Ectodermal cell (in vitro differentiated cells): ENCODE measurements around the gene STARD8.
A peak's percentile ranks its signal among the peaks of the same experiment; 100 is the strongest.
"Not testable (repeated sequence)": the region's sequence is repeated elsewhere in the genome, so short reads cannot be mapped to it uniquely, and the experiment has no call there.

Experiments
- H3K27ac ChIP-seq: 2 replicates; pipeline ENCODE4 v1.7.0; 2013; ENCODE audit warnings: mild to moderate bottlenecking, low read depth, low read length; ENCODE audit not compliant: insufficient read depth, poor library complexity, severe bottlenecking
- H3K27me3 ChIP-seq: 2 replicates; pipeline ENCODE4 v1.7.0; 2013; ENCODE audit warnings: mild to moderate bottlenecking, low read length; ENCODE audit not compliant: insufficient read depth, control insufficient read depth, poor library complexity, severe bottlenecking
- H3K36me3 ChIP-seq: one replicate; pipeline ENCODE4 v1.7.0; 2013; ENCODE audit warnings: low read length; ENCODE audit not compliant: control insufficient read depth, insufficient read depth
- H3K4me1 ChIP-seq: one replicate; pipeline ENCODE4 v1.7.0; 2013; ENCODE audit warnings: low read length; ENCODE audit not compliant: control insufficient read depth, insufficient read depth
- H3K4me3 ChIP-seq: 2 replicates; pipeline ENCODE4 v1.7.0; 2013; ENCODE audit warnings: low read depth, low read length, control low read depth; ENCODE audit not compliant: insufficient read depth
- H3K9me3 ChIP-seq: 2 replicates; pipeline ENCODE4 v1.7.0; 2013; ENCODE audit warnings: mild to moderate bottlenecking, low read length, moderate library complexity; ENCODE audit not compliant: control insufficient read depth
- WGBS, 2 experiments: methylation state at CpG; one replicate each; pipeline ENCODE4 v1.1.7; 2013; ENCODE audit warnings: missing lambda C conversion rate in 2 of 2; 5-methylcytosine and 5-hydroxymethylcytosine counted together

Gene STARD8

GRCh38 chrX:68688931-68689330 lies 41.5 kb downstream of the STARD8 start:
- not testable (repeated sequence) for H3K4me3 ChIP-seq, H3K27ac ChIP-seq, H3K4me1 ChIP-seq, H3K36me3 ChIP-seq, H3K9me3 ChIP-seq, H3K27me3 ChIP-seq
- 96 to 100% methylated on average over 1 to 3 of the region's 8 CpGs for WGBS, 2 experiments

GRCh38 chrX:68690936-68691501 lies 43.6 kb downstream of the STARD8 start:
- Histone ChIP-seq H3K36me3 (no peaks in the 10 kb centered on the region), H3K4me3 (no peak overlapping the region), H3K27me3 (peaks cover 13% of the 10 kb centered on the region), H3K4me1 (peaks cover 6% of the 10 kb centered on the region), H3K9me3 (no peaks in the 10 kb centered on the region), H3K27ac (no peak overlapping the region)
- WGBS, 2 experiments = 89 to 95% methylated on average over 4 of the region's 4 CpGs

- no peak overlapping the region for H3K4me3 ChIP-seq
- 94 to 95% methylated on average over 2 of the region's 2 CpGs for WGBS, 2 experiments
- no peaks in the 10 kb centered on the region for H3K9me3 ChIP-seq
- H3K4me1 ChIP-seq = peaks cover 6% of the 10 kb centered on the region
- H3K27ac ChIP-seq = no peak overlapping the region
- no peaks in the 10 kb centered on the region for H3K36me3 ChIP-seq
- H3K27me3 ChIP-seq = peaks cover 13% of the 10 kb centered on the region
Observed at GRCh38 chrX:68691921-68692320, 44.5 kb downstream of the STARD8 start.

GRCh38 chrX:68692651-68693050 lies 45.2 kb downstream of the STARD8 start:
- H3K27me3 ChIP-seq = peaks cover 13% of the 10 kb centered on the region
- WGBS, 2 experiments = 89 to 100% methylated on average over 1 of the region's 1 CpG

GRCh38 chrX:68693481-68694434 lies 46.3 kb downstream of the STARD8 start:
- Histone ChIP-seq H3K4me1 (peaks cover 6% of the 10 kb centered on the region), H3K4me3 (peak overlapping the region; percentile 43), H3K36me3 (no peaks in the 10 kb centered on the region), H3K27ac (no peak overlapping the region), H3K9me3 (no peaks in the 10 kb centered on the region), H3K27me3 (peaks cover 13% of the 10 kb centered on the region)
- 3% methylated on average over 81 of the region's 81 CpGs for WGBS, 2 experiments

More at GRCh38 chrX:68692651-68693050, 45.2 kb downstream of the STARD8 start:
- no peak overlapping the region for H3K4me3 ChIP-seq
- H3K27ac ChIP-seq = no peak overlapping the region
- H3K9me3 ChIP-seq = no peaks in the 10 kb centered on the region
- no peaks in the 10 kb centered on the region for H3K36me3 ChIP-seq
- H3K4me1 ChIP-seq = peaks cover 6% of the 10 kb centered on the region

- H3K27ac ChIP-seq = no peak overlapping the region
- peaks cover 13% of the 10 kb centered on the region for H3K27me3 ChIP-seq
- peaks cover 6% of the 10 kb centered on the region for H3K4me1 ChIP-seq
- H3K9me3 ChIP-seq = no peaks in the 10 kb centered on the region
- no peaks in the 10 kb centered on the region for H3K36me3 ChIP-seq
- 52 to 66% methylated on average over 15 to 16 of the region's 17 CpGs for WGBS, 2 experiments
- no peak overlapping the region for H3K4me3 ChIP-seq
Observed at GRCh38 chrX:68694435-68695205, 47.2 kb downstream of the STARD8 start.

GRCh38 chrX:68695206-68695845 lies 47.9 kb downstream of the STARD8 start:
- H3K4me3 ChIP-seq = no peak overlapping the region
- H3K9me3 ChIP-seq = no peaks in the 10 kb centered on the region
- 44 to 72% methylated on average over 3 to 5 of the region's 5 CpGs for WGBS, 2 experiments
- H3K27me3 ChIP-seq = peaks cover 13% of the 10 kb centered on the region
- no peaks in the 10 kb centered on the region for H3K36me3 ChIP-seq
- peaks cover 6% of the 10 kb centered on the region for H3K4me1 ChIP-seq
- no peak overlapping the region for H3K27ac ChIP-seq

- Histone ChIP-seq H3K4me1 (peaks cover 6% of the 10 kb centered on the region), H3K36me3 (no peaks in the 10 kb centered on the region), H3K27ac (no peak overlapping the region), H3K9me3 (no peaks in the 10 kb centered on the region), H3K4me3 (no peak overlapping the region), H3K27me3 (peaks cover 13% of the 10 kb centered on the region)
- 70 to 85% methylated on average over 3 to 6 of the region's 6 CpGs for WGBS, 2 experiments
Observed at GRCh38 chrX:68696267-68696990, 49.0 kb downstream of the STARD8 start.

- Histone ChIP-seq H3K9me3 (no peaks in the 10 kb centered on the region), H3K4me3 (no peak overlapping the region), H3K36me3 (no peaks in the 10 kb centered on the region), H3K27ac (no peak overlapping the region), H3K27me3 (peaks cover 13% of the 10 kb centered on the region), H3K4me1 (peaks cover 6% of the 10 kb centered on the region)
- WGBS, 2 experiments = 90 to 96% methylated on average over 6 of the region's 6 CpGs
Observed at GRCh38 chrX:68697036-68697435, 49.6 kb downstream of the STARD8 start.
